ENCODE measurements around the gene RASGRP1.

GRCh38 chr15:38539008-38539343 is 25.6 kb downstream of the RASGRP1 start:
- TF ChIP-seq POLR2AphosphoS5 (IDR thresholded peaks at IDR 0.05) = no peak
- TF ChIP-seq EP300 (IDR thresholded peaks at IDR 0.05) = no peak

Data from suprapubic skin (tissue), 4 donors.